ENCODE measurements around the gene SLC18A3. TPM values are rescaled to one million over a fixed set of nuclear protein-coding genes. Genes with fewer than 3 reads are reported as not detected.

SLC18A3 gene
- total RNA-seq, 1 donor from 2014 or later, result 0.34 TPM

GRCh38 chr10:49599546-49599945 lies 10.6 kb upstream of the SLC18A3 start:
- Mint-ChIP-seq H3K27ac (no peak overlapping the region), H3K27me3 (ENCODE audit: low read depth) (peaks cover 55% of the 10 kb centered on the region), H3K9me3 (no peaks in the 10 kb centered on the region), H3K4me1 (no peaks in the 10 kb centered on the region), H3K36me3 (no peaks in the 10 kb centered on the region), H3K4me3 (no peak overlapping the region)
- DNase-seq (ENCODE audit: low spot score in 2 of 2, unreplicated experiment in 2 of 2), result no peak
- TF ChIP-seq, protein P1, sequence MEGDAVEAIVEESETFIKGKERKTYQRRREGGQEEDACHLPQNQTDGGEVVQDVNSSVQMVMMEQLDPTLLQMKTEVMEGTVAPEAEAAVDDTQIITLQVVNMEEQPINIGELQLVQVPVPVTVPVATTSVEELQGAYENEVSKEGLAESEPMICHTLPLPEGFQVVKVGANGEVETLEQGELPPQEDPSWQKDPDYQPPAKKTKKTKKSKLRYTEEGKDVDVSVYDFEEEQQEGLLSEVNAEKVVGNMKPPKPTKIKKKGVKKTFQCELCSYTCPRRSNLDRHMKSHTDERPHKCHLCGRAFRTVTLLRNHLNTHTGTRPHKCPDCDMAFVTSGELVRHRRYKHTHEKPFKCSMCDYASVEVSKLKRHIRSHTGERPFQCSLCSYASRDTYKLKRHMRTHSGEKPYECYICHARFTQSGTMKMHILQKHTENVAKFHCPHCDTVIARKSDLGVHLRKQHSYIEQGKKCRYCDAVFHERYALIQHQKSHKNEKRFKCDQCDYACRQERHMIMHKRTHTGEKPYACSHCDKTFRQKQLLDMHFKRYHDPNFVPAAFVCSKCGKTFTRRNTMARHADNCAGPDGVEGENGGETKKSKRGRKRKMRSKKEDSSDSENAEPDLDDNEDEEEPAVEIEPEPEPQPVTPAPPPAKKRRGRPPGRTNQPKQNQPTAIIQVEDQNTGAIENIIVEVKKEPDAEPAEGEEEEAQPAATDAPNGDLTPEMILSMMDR (IDR thresholded peaks at IDR 0.05; ENCODE audit: unreplicated experiment), result no peak

- Mint-ChIP-seq H3K27me3 (ENCODE audit: low read depth) (peaks cover 57% of the 10 kb centered on the region), H3K4me3 (no peak overlapping the region)
- TF ChIP-seq, protein P1 (IDR thresholded peaks at IDR 0.05; ENCODE audit: unreplicated experiment), result no peak
These were observed 10.1 kb upstream of the SLC18A3 start for GRCh38 chr10:49600046-49600445.

DNA sequence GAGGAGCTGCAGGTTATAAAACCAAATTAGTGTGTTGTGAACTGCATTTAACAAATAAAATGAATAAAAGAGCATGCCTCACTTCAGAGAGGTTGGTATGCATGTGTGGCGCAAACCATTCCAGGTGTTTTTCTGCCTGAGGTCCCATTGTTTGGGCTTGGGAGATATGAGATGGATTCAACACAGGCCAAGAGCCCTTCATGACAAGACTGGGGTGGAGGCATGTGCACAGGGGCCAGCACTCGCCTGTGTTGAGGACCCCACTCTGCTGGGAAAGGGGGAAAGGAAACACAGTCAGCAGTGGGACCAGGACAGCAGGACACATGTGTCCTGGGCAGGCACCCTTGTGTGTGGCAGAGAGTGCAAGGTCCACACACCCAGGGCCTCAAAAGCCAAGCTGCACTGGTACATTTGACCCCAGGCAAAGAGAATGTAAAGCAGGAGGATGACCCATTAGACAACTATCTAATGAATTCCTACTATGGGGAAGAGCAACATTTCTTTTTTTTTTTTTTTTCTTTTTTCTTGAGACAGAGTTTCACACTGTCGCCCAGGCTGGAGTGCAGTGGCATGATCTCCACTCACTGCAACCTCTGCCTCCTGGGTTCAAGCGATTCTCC lies 9.2 kb upstream of the SLC18A3 start:
- no peak overlapping the region for H3K27ac Mint-ChIP-seq
- peaks cover 62% of the 10 kb centered on the region for H3K27me3 Mint-ChIP-seq (ENCODE audit: low read depth)
- peak in 1 of 2 experiments; percentile 14 for DNase-seq (ENCODE audit: low spot score in 2 of 2, unreplicated experiment in 2 of 2)
- no peaks in the 10 kb centered on the region for H3K9me3 Mint-ChIP-seq
- H3K4me1 Mint-ChIP-seq, result no peaks in the 10 kb centered on the region
- H3K4me3 Mint-ChIP-seq, result no peak overlapping the region
- TF ChIP-seq, protein P1 (IDR thresholded peaks at IDR 0.05; ENCODE audit: unreplicated experiment), result no peak
- no peaks in the 10 kb centered on the region for H3K36me3 Mint-ChIP-seq

More at GRCh38 chr10:49600046-49600445, 10.1 kb upstream of the SLC18A3 start:
- no peaks in the 10 kb centered on the region for H3K36me3 Mint-ChIP-seq
- H3K4me1 Mint-ChIP-seq, result no peaks in the 10 kb centered on the region
- H3K27ac Mint-ChIP-seq, result no peak overlapping the region
- no peak for DNase-seq (ENCODE audit: low spot score in 2 of 2, unreplicated experiment in 2 of 2)
- no peaks in the 10 kb centered on the region for H3K9me3 Mint-ChIP-seq

DNA sequence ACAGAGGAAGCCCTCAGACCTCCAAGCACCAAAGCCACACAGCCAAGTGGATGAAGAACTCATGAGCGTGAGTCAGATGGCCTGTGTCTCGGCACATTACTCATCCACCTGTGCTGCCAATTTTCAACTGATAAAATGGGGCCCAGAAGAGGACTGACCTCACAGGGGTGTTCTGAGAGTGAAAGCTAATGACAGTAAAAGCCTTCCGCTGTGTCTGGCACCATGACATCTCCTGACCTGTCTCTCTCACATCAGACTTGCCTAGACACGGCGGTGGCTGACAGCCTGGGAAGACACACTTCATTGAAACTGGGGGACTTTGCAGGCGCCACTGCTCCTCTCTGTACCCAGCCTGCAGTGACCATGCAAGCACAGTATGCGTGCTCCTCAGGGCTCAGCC lies 8.3 kb upstream of the SLC18A3 start:
- Mint-ChIP-seq H3K36me3 (no peaks in the 10 kb centered on the region), H3K27ac (no peak overlapping the region), H3K27me3 (ENCODE audit: low read depth) (peaks cover 65% of the 10 kb centered on the region), H3K4me3 (no peak overlapping the region), H3K4me1 (no peaks in the 10 kb centered on the region), H3K9me3 (no peaks in the 10 kb centered on the region)
- TF ChIP-seq, protein P1 (IDR thresholded peaks at IDR 0.05; ENCODE audit: unreplicated experiment), result no peak
- DNase-seq (ENCODE audit: low spot score in 2 of 2, unreplicated experiment in 2 of 2), result peak in 1 of 2 experiments; percentile 21

GRCh38 chr10:49602380-49603023 lies 7.6 kb upstream of the SLC18A3 start:
- Mint-ChIP-seq H3K27me3 (ENCODE audit: low read depth) (peaks cover 68% of the 10 kb centered on the region), H3K27ac (no peak overlapping the region), H3K36me3 (no peaks in the 10 kb centered on the region), H3K4me1 (peaks cover 2% of the 10 kb centered on the region), H3K4me3 (no peak overlapping the region), H3K9me3 (no peaks in the 10 kb centered on the region)
- TF ChIP-seq, protein P1 (IDR thresholded peaks at IDR 0.05; ENCODE audit: unreplicated experiment), result no peak
- DNase-seq (ENCODE audit: low spot score in 2 of 2, unreplicated experiment in 2 of 2), result peak in 1 of 2 experiments; percentile 20

Measured in mesothelial cell of epicardium (in vitro differentiated cells).